Fibroblast of lung (primary cell): ENCODE measurements around the gene CSNK1G2.

Source experiments
- EZH2 ChIP-seq: IDR thresholded peaks from 2 replicates; pipeline ENCODE4 v1.5.1; 2012; ENCODE audit warnings: low read length, control low read depth, mild to moderate bottlenecking; ENCODE audit errors: missing control alignments
- TF ChIP-seq, protein P1 (sequence below), 2 donors: IDR thresholded peaks in 1 of 2; conservative IDR thresholded peaks in 1 of 2; 1 replicate in 1 of 2; 2 replicates in 1 of 2; pipeline ENCODE4 v1.5.1; 2011 to 2012; ENCODE audit warnings: low read length in 2 of 2, control low read depth in 1 of 2, inconsistent platforms in 1 of 2, low read depth in 1 of 2, mild to moderate bottlenecking in 1 of 2

DNA sequence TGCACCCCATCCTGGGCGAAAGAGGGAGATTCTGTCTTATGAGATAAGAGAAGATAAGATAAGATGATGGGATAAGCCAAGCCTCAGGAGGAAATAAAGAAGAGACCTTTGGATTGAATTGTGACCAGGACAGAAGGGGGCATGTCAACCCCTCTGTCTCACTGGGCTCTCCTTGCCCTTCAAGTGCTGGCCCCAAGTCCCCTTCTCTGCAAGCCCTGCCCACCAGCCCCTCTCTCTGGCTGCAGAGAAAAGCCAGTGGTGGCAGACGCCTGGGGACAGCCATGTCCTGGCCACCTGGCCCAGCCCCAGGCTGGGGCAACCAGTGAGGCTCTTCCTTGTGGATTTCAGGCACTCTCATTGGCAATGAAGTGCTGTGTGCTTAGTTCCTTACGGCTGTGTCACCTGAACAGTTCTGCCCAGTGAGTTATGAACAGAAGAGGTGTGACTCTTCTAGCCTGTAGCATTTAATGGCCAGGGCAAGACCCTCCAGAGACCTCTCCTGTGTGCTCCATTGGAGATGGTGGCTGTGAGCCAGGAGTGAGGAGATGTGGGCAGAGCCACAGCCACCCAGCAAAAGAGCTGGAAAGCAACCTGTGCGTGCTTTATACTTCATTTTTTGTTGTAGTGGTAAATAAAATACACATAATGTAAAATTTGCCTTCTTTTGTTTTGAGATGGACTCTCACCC, 80.6 kb downstream of the CSNK1G2 start:
- no peak for TF ChIP-seq EZH2
- TF ChIP-seq, protein P1, sequence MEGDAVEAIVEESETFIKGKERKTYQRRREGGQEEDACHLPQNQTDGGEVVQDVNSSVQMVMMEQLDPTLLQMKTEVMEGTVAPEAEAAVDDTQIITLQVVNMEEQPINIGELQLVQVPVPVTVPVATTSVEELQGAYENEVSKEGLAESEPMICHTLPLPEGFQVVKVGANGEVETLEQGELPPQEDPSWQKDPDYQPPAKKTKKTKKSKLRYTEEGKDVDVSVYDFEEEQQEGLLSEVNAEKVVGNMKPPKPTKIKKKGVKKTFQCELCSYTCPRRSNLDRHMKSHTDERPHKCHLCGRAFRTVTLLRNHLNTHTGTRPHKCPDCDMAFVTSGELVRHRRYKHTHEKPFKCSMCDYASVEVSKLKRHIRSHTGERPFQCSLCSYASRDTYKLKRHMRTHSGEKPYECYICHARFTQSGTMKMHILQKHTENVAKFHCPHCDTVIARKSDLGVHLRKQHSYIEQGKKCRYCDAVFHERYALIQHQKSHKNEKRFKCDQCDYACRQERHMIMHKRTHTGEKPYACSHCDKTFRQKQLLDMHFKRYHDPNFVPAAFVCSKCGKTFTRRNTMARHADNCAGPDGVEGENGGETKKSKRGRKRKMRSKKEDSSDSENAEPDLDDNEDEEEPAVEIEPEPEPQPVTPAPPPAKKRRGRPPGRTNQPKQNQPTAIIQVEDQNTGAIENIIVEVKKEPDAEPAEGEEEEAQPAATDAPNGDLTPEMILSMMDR (conservative IDR thresholded peaks at IDR 0.05 in 1 of 2, IDR thresholded peaks at IDR 0.05 in 1 of 2; ENCODE audit: low read depth in 1 of 2, low read length in 2 of 2): no peak
